ENCODE data around the gene TBC1D22A. TPM values are rescaled to one million over a fixed set of nuclear protein-coding genes. Genes with fewer than 3 reads are reported as not detected.
A peak's percentile ranks its signal among the peaks of the same experiment; 100 is the strongest.

TBC1D22A gene
- polyA plus RNA-seq, 4 donors = 17.7 to 26.4 (median 21.0) TPM

DNA sequence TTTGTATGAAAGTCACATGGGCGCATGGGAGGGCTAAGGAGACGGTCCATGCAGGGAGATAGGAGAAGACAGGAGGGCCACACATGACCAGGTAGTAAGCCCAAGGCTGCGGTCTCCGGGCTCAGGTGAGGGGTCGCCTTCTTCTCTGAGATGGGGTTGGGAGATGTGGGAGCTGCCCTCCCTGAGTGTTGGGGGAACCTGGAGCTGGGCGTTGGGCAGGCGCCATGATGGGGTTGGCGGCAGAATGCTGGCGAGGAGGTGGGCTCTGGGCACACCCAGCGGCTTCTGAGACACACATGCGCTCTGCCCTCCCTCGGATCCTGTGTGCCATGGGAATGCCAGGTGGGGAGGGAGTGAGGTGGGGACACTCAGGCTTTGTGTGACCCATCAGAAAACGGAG is 254.8 kb downstream of the TBC1D22A start:
- WGBS, 3 donors = 88 to 92% (median 90%) methylated on average over 13 of the region's 13 CpGs
- FAIRE-seq (no peak), DNase-seq (no peak)
- H3K4me1 ChIP-seq (ENCODE audit: control insufficient read depth in 3 of 3, insufficient read depth in 2 of 3, low read depth in 1 of 3, low read length in 2 of 3) = peaks cover 0 to 8% (median 0%) of the 10 kb centered on the region in 3 donors
- H3K27me3 ChIP-seq (ENCODE audit: control insufficient read depth in 3 of 3, insufficient read depth in 3 of 3, low read length in 3 of 3) = no peaks in the 10 kb centered on the region
- H3K4me3 ChIP-seq (ENCODE audit: low read depth in 1 of 3, low read length in 3 of 3) = no peak overlapping the region
- H3K27ac ChIP-seq (ENCODE audit: low read depth in 1 of 3, low read length in 2 of 3) = no peak overlapping the region
- peaks cover 0 to 35% (median 2%) of the 10 kb centered on the region in 3 donors for H3K36me3 ChIP-seq (ENCODE audit: control insufficient read depth in 3 of 3, insufficient read depth in 2 of 3, low read depth in 1 of 3, low read length in 3 of 3)
- H3K9me3 ChIP-seq (ENCODE audit: control insufficient read depth in 2 of 2, insufficient read depth in 1 of 2, low read depth in 1 of 2, low read length in 1 of 2) = peaks cover 0 to 18% of the 10 kb centered on the region in 2 donors

DNA sequence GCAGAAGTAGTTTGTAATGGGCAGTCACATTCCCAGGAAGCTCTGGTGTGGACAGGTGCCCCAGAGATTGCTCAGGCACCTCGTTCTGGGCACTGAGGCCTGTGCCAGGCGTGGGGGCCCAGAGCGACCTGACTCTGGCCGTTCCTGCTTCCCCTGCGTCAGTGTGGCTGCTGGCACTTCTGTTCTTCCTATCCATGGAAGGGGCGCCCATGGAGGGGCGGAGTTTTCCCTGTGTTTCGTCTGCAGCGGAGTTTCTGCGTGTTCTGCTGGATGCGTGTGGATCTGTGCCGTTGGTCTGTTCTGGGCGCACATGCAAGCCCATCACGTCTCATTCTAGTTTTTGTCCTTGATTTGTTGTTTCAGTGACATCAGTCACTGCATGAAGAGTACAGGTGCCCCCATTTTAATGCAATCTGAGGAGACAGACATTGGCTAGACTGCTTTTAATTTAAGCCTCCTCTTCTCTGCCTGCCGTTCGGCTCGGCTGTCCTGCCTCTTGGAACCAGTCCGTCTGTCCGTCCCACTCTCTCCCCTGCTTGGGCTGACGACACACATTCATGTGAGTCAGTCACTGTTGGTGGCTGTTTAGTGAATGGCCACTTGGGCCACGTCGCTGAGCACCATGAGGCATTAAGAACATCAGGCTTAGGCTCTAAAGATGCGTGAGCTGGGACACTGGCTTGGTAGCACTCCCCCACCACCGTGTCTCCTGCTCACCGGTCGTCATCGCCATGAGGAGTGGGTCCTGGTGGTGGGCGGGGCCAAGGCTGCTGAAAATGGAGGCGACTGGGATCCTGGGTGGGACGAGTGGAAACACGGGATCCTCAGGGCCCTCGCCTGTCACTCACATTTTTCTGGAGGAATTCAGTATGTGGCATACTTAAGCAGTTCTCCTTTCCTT is 255.8 kb downstream of the TBC1D22A start:
- no peak overlapping the region for H3K4me3 ChIP-seq (ENCODE audit: low read depth in 1 of 3, low read length in 3 of 3)
- H3K4me1 ChIP-seq (ENCODE audit: control insufficient read depth in 3 of 3, insufficient read depth in 2 of 3, low read depth in 1 of 3, low read length in 2 of 3) = peaks cover 0 to 6% (median 0%) of the 10 kb centered on the region in 3 donors
- no peak for FAIRE-seq
- H3K27me3 ChIP-seq (ENCODE audit: control insufficient read depth in 3 of 3, insufficient read depth in 3 of 3, low read length in 3 of 3) = no peaks in the 10 kb centered on the region
- 95 to 97% (median 95%) methylated on average over 32 of the region's 32 CpGs for WGBS, 3 donors
- peaks cover 0 to 32% (median 2%) of the 10 kb centered on the region in 3 donors for H3K36me3 ChIP-seq (ENCODE audit: control insufficient read depth in 3 of 3, insufficient read depth in 2 of 3, low read depth in 1 of 3, low read length in 3 of 3)
- peaks cover 0 to 18% of the 10 kb centered on the region in 2 donors for H3K9me3 ChIP-seq (ENCODE audit: control insufficient read depth in 2 of 2, insufficient read depth in 1 of 2, low read depth in 1 of 2, low read length in 1 of 2)
- H3K27ac ChIP-seq (ENCODE audit: low read depth in 1 of 3, low read length in 2 of 3) = no peak overlapping the region
- no peak for DNase-seq

DNA sequence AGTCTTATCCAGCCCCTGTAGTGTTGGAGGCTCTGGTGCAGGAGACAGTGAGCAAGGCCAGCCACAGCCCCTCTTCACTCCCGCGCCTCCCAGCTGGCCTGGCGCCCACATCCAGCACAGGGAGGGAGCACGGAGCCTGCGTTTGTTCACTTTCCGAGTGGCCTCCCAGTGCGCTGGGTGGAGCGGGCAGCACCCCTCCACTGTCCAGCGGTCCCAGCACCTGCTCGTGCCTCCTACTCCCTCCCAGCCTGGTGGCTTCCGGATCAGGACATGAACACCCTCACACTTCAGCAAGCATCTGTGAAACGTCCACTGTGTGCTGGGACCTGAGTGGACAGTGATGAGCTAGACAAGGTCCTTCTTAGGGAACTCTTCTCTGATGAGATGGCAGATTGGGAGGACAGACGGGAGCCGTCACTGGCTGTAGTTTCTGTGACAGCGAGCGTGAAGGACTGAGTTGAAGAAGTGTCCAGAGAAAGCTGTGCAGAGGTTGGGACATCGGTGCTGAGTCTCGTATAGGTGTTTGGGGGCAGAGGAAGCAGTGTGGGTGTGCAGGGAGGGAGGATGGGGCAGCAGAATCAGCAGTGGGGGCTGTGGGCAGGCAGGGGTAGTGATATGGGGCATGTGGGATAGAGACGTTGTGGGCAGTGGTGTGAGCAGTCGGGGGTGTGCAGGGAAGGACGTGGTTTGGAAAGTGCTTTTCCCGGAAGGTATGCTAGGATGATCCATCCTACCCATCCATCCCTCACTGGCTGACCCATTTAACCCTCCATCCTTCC is 256.8 kb downstream of the TBC1D22A start:
- H3K4me3 ChIP-seq (ENCODE audit: low read depth in 1 of 3, low read length in 3 of 3) = no peak overlapping the region
- H3K4me1 ChIP-seq (ENCODE audit: control insufficient read depth in 3 of 3, insufficient read depth in 2 of 3, low read depth in 1 of 3, low read length in 2 of 3) = peaks cover 0 to 5% (median 0%) of the 10 kb centered on the region in 3 donors
- DNase-seq = no peak
- FAIRE-seq = no peak
- 83 to 93% (median 92%) methylated on average over 19 to 22 of the region's 22 CpGs for WGBS, 3 donors
- H3K27me3 ChIP-seq (ENCODE audit: control insufficient read depth in 3 of 3, insufficient read depth in 3 of 3, low read length in 3 of 3) = no peaks in the 10 kb centered on the region
- peaks cover 0 to 18% of the 10 kb centered on the region in 2 donors for H3K9me3 ChIP-seq (ENCODE audit: control insufficient read depth in 2 of 2, insufficient read depth in 1 of 2, low read depth in 1 of 2, low read length in 1 of 2)
- H3K27ac ChIP-seq (ENCODE audit: low read depth in 1 of 3, low read length in 2 of 3) = no peak overlapping the region
- H3K36me3 ChIP-seq (ENCODE audit: control insufficient read depth in 3 of 3, insufficient read depth in 2 of 3, low read depth in 1 of 3, low read length in 3 of 3) = peaks cover 0 to 32% (median 2%) of the 10 kb centered on the region in 3 donors

DNA sequence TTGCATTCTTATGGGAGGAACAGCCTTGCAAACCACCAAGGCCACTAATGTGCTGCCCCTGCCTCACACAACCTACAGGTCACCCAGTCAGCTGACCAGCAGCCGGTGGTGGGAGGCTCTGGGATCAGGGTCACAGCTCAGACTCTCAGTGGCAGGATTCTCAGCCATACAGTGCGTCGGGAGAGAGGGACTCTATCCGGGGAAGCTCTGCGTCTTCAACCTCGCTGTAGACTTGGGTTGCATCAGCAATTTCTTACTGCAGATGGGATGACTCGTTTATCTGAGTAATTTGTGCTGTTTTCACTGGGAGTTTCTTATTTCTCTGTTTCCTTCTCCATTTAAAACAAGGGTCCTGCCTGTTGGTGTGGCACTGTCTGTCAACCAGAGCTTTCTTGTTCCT is 257.7 kb downstream of the TBC1D22A start:
- 95 to 96% (median 96%) methylated on average over 7 of the region's 7 CpGs for WGBS, 3 donors

DNA sequence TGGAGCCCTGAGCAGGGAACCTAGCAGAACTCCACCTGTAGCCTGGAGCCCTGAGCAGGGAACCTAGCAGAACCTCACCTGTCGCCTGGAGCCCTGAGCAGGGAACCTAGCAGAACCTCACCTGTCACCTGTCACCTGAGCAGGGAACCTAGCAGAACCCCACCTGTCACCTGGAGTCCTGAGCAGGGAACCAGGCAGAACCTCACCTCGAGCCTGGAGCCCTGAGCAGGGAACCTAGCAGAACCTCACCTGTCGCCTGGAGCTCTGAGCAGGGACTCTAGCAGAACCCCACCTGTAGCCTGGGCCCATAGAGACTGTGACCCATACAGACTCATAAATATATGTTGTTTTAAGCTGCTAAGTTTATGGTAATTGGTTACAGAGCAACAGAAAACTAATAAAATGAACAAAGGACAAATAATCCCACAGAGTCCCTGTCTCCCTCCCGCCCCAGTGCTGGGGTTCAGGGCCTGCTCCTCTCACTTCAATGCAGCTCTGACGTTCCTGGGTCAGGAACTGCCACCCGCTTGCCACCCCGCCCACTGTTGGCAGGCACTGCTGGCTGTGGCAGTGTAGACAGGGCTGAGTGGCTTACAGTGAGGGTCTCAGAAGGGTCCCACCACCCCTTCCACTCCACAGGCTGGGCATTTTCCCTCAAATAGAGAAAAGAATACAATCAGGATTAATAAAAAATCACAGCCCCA is 259.1 kb downstream of the TBC1D22A start:
- DNase-seq (no peak), FAIRE-seq (no peak)
- no peaks in the 10 kb centered on the region for H3K4me1 ChIP-seq (ENCODE audit: control insufficient read depth in 3 of 3, insufficient read depth in 2 of 3, low read depth in 1 of 3, low read length in 2 of 3)
- H3K9me3 ChIP-seq (ENCODE audit: control insufficient read depth in 2 of 2, insufficient read depth in 1 of 2, low read depth in 1 of 2, low read length in 1 of 2) = peaks cover 0 to 18% of the 10 kb centered on the region in 2 donors
- H3K4me3 ChIP-seq (ENCODE audit: low read depth in 1 of 3, low read length in 3 of 3) = no peak overlapping the region
- peaks cover 0 to 22% (median 2%) of the 10 kb centered on the region in 3 donors for H3K36me3 ChIP-seq (ENCODE audit: control insufficient read depth in 3 of 3, insufficient read depth in 2 of 3, low read depth in 1 of 3, low read length in 3 of 3)
- H3K27me3 ChIP-seq (ENCODE audit: control insufficient read depth in 3 of 3, insufficient read depth in 3 of 3, low read length in 3 of 3) = no peaks in the 10 kb centered on the region
- H3K27ac ChIP-seq (ENCODE audit: low read depth in 1 of 3, low read length in 2 of 3) = no peak overlapping the region
- WGBS, 3 donors = 89 to 96% (median 90%) methylated on average over 7 of the region's 7 CpGs

More for the DNA sequence above, 257.7 kb downstream of the TBC1D22A start:
- no peaks in the 10 kb centered on the region for H3K27me3 ChIP-seq (ENCODE audit: control insufficient read depth in 3 of 3, insufficient read depth in 3 of 3, low read length in 3 of 3)
- DNase-seq (no peak), FAIRE-seq (no peak)
- H3K27ac ChIP-seq (ENCODE audit: low read depth in 1 of 3, low read length in 2 of 3) = no peak overlapping the region
- peaks cover 0 to 18% of the 10 kb centered on the region in 2 donors for H3K9me3 ChIP-seq (ENCODE audit: control insufficient read depth in 2 of 2, insufficient read depth in 1 of 2, low read depth in 1 of 2, low read length in 1 of 2)
- H3K36me3 ChIP-seq (ENCODE audit: control insufficient read depth in 3 of 3, insufficient read depth in 2 of 3, low read depth in 1 of 3, low read length in 3 of 3) = peaks cover 0 to 34% (median 2%) of the 10 kb centered on the region in 3 donors
- no peak overlapping the region for H3K4me3 ChIP-seq (ENCODE audit: low read depth in 1 of 3, low read length in 3 of 3)
- no peaks in the 10 kb centered on the region for H3K4me1 ChIP-seq (ENCODE audit: control insufficient read depth in 3 of 3, insufficient read depth in 2 of 3, low read depth in 1 of 3, low read length in 2 of 3)

DNA sequence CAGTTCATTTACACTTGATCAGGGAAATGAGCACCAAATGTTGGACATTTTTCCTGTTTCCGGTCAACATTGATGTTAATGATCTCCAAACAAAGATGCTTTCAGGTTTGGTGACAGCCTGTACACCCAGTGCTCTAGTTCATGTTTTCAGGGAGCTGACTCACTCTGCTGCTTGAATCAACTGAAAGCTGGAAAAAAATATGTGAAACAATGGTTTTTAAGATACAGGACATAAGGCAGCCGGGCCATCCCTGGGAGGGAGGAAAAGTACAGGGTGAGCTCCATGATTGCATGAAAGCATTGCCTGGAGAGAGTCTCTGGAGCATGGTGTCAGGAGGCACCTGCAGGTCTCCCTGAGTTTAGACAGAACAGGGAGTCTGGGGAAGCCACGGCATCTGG is 259.6 kb downstream of the TBC1D22A start:
- no peak overlapping the region for H3K27ac ChIP-seq (ENCODE audit: low read depth in 1 of 3, low read length in 2 of 3)
- WGBS, 3 donors = 92 to 96% (median 95%) methylated on average over 3 of the region's 3 CpGs
- H3K4me3 ChIP-seq (ENCODE audit: low read depth in 1 of 3, low read length in 3 of 3) = no peak overlapping the region
- H3K27me3 ChIP-seq (ENCODE audit: control insufficient read depth in 3 of 3, insufficient read depth in 3 of 3, low read length in 3 of 3) = no peaks in the 10 kb centered on the region
- H3K4me1 ChIP-seq (ENCODE audit: control insufficient read depth in 3 of 3, insufficient read depth in 2 of 3, low read depth in 1 of 3, low read length in 2 of 3) = no peaks in the 10 kb centered on the region
- DNase-seq (no peak), FAIRE-seq (no peak)
- H3K9me3 ChIP-seq (ENCODE audit: control insufficient read depth in 2 of 2, insufficient read depth in 1 of 2, low read depth in 1 of 2, low read length in 1 of 2) = peaks cover 0 to 18% of the 10 kb centered on the region in 2 donors
- H3K36me3 ChIP-seq (ENCODE audit: control insufficient read depth in 3 of 3, insufficient read depth in 2 of 3, low read depth in 1 of 3, low read length in 3 of 3) = peaks cover 0 to 19% (median 2%) of the 10 kb centered on the region in 3 donors

DNA sequence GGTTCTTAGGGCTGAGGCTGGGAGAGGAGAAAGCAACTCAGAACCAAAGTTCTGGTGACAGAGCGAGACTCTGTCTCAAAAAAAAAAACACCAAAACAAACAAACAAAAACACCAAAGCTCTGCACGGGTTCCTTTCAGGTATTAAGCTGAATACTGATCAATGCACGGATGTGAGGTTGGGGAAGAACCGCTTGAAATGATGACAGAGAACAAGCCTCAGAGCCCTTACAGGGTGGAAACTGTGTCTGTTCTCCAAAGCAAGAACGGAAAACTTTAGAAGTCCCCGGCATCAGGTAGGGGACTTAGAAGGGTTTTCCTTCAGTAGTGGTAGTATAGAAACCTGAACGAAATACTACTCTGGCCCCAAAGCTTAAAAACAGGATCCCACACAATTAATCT is 260.0 kb downstream of the TBC1D22A start:
- H3K4me3 ChIP-seq (ENCODE audit: low read depth in 1 of 3, low read length in 3 of 3) = no peak overlapping the region
- FAIRE-seq (no peak), DNase-seq (no peak)
- H3K9me3 ChIP-seq (ENCODE audit: control insufficient read depth in 2 of 2, insufficient read depth in 1 of 2, low read depth in 1 of 2, low read length in 1 of 2) = peaks cover 0 to 18% of the 10 kb centered on the region in 2 donors
- H3K27ac ChIP-seq (ENCODE audit: low read depth in 1 of 3, low read length in 2 of 3) = peak overlapping the region in 1 of 3 donors; percentile 40
- WGBS, 3 donors = 85 to 94% (median 91%) methylated on average over 7 of the region's 7 CpGs
- H3K4me1 ChIP-seq (ENCODE audit: control insufficient read depth in 3 of 3, insufficient read depth in 2 of 3, low read depth in 1 of 3, low read length in 2 of 3) = no peaks in the 10 kb centered on the region
- peaks cover 0 to 15% (median 2%) of the 10 kb centered on the region in 3 donors for H3K36me3 ChIP-seq (ENCODE audit: control insufficient read depth in 3 of 3, insufficient read depth in 2 of 3, low read depth in 1 of 3, low read length in 3 of 3)
- H3K27me3 ChIP-seq (ENCODE audit: control insufficient read depth in 3 of 3, insufficient read depth in 3 of 3, low read length in 3 of 3) = no peaks in the 10 kb centered on the region

DNA sequence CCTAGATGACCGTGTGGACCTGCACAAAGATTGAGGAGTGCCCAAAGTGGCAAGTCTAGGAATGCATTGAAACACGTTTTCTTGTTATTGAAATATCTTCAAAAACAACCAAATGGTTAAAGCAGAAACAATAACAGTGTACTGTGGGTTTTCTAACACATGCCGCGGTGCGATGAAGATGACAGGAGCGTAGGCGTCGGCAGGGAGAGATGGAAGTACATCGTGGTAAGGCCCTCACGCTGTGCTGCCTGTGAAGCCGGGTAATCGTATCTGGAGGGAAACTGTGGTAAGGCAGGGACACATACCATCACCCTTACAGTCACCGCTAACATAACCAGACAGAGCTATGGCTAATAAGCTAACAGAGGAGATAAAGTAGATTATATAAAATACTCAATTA is 261.4 kb downstream of the TBC1D22A start:
- no peaks in the 10 kb centered on the region for H3K27me3 ChIP-seq (ENCODE audit: control insufficient read depth in 3 of 3, insufficient read depth in 3 of 3, low read length in 3 of 3)
- 95 to 98% (median 95%) methylated on average over 13 of the region's 13 CpGs for WGBS, 3 donors
- peak overlapping the region in 1 of 3 donors; percentile 18 for H3K27ac ChIP-seq (ENCODE audit: low read depth in 1 of 3, low read length in 2 of 3)
- H3K4me1 ChIP-seq (ENCODE audit: control insufficient read depth in 3 of 3, insufficient read depth in 2 of 3, low read depth in 1 of 3, low read length in 2 of 3) = no peaks in the 10 kb centered on the region
- DNase-seq = no peak
- peaks cover 0 to 18% of the 10 kb centered on the region in 2 donors for H3K9me3 ChIP-seq (ENCODE audit: control insufficient read depth in 2 of 2, insufficient read depth in 1 of 2, low read depth in 1 of 2, low read length in 1 of 2)
- H3K4me3 ChIP-seq (ENCODE audit: low read depth in 1 of 3, low read length in 3 of 3) = no peak overlapping the region
- FAIRE-seq = no peak
- H3K36me3 ChIP-seq (ENCODE audit: control insufficient read depth in 3 of 3, insufficient read depth in 2 of 3, low read depth in 1 of 3, low read length in 3 of 3) = peaks cover 0 to 15% (median 0%) of the 10 kb centered on the region in 3 donors
